ENCODE data around the gene PLS3.

DNA sequence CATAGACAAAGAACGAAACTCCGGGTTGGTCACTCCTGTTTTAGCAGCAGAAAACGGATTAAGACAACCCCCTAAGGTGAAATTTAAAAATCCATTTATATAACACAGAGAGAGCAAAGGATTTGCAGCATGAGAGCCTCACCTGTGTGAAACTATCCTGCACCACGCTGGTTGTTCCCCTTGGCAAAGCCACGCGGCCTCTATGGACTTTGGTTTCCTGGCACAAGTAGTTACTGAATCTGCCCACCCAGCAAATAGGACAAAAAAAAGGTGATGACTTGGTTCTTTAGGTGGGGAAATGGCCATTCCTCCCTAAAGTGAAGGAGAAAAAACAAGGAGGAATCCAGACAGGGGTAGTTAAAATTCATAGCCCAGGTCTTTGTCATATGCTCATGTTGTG is 133.1 kb downstream of the PLS3 start:
- no peak for TF ChIP-seq POLR2G (IDR thresholded peaks at IDR 0.05; ENCODE audit: low read depth, low read length)
- TF ChIP-seq U2AF1 (optimal IDR thresholded peaks at IDR 0.05; ENCODE audit: low read depth, low read length) = no peak
- no peak for TF ChIP-seq ZNF24 (IDR thresholded peaks at IDR 0.05)
- TF ChIP-seq, protein P1, sequence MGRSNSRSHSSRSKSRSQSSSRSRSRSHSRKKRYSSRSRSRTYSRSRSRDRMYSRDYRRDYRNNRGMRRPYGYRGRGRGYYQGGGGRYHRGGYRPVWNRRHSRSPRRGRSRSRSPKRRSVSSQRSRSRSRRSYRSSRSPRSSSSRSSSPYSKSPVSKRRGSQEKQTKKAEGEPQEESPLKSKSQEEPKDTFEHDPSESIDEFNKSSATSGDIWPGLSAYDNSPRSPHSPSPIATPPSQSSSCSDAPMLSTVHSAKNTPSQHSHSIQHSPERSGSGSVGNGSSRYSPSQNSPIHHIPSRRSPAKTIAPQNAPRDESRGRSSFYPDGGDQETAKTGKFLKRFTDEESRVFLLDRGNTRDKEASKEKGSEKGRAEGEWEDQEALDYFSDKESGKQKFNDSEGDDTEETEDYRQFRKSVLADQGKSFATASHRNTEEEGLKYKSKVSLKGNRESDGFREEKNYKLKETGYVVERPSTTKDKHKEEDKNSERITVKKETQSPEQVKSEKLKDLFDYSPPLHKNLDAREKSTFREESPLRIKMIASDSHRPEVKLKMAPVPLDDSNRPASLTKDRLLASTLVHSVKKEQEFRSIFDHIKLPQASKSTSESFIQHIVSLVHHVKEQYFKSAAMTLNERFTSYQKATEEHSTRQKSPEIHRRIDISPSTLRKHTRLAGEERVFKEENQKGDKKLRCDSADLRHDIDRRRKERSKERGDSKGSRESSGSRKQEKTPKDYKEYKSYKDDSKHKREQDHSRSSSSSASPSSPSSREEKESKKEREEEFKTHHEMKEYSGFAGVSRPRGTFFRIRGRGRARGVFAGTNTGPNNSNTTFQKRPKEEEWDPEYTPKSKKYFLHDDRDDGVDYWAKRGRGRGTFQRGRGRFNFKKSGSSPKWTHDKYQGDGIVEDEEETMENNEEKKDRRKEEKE (IDR thresholded peaks at IDR 0.05) = no peak
- no peak for TF ChIP-seq CTCF (CRISPR knock-in tag; IDR thresholded peaks at IDR 0.05)
- no peak for TF ChIP-seq ZNF740 (CRISPR knock-in tag; IDR thresholded peaks at IDR 0.05)
- TF ChIP-seq ZNF232 (CRISPR knock-in tag; IDR thresholded peaks at IDR 0.05; ENCODE audit: borderline replicate concordance) = no peak
- no peak for TF ChIP-seq EZH2 (conservative IDR thresholded peaks at IDR 0.05; ENCODE audit: low read depth, low read length)
- TF ChIP-seq, protein P2, sequence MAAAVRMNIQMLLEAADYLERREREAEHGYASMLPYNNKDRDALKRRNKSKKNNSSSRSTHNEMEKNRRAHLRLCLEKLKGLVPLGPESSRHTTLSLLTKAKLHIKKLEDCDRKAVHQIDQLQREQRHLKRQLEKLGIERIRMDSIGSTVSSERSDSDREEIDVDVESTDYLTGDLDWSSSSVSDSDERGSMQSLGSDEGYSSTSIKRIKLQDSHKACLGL (CRISPR knock-in tag; IDR thresholded peaks at IDR 0.05) = no peak
